Metanephros (tissue), 2 donors: ENCODE data around the gene PRSS21. TPM values are rescaled to one million over a fixed set of nuclear protein-coding genes. Genes with fewer than 3 reads are reported as not detected.

Experiments
- small RNA-seq: library from RNA; depleted of rRNA; stranded (forward); fragments of <200 nt; gene quantifications from one replicate; pipeline ENCODE3, GENCODE V24; 2014; ENCODE audit warnings: low replicate concordance
- total RNA-seq: library from RNA; depleted of rRNA; stranded (reverse); fragments of >200 nt; gene quantifications from one replicate; pipeline ENCODE4 v1.2.3, GENCODE V29; 2014

The PRSS21 gene, protein sequence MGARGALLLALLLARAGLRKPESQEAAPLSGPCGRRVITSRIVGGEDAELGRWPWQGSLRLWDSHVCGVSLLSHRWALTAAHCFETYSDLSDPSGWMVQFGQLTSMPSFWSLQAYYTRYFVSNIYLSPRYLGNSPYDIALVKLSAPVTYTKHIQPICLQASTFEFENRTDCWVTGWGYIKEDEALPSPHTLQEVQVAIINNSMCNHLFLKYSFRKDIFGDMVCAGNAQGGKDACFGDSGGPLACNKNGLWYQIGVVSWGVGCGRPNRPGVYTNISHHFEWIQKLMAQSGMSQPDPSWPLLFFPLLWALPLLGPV
- total RNA-seq, result not detected

GRCh38 chr16:2816751-2817339 lies at the start of gene PRSS21:
TSS of gene PRSS21 (plus strand) at chr16:2817237. CDS start at chr16:2817269, 32 bp downstream.

GRCh38 chr16:2777231-2777902 lies 39.7 kb upstream of the PRSS21 start, which contains the start of gene ELOB:
TSS of gene ELOB (minus strand) at chr16:2777280. CDS start at chr16:2777239, 41 bp downstream.

GRCh38 chr16:2787406-2787805 lies 29.6 kb upstream of the PRSS21 start, which contains the start of gene PRSS33:
TSS of gene PRSS33 (minus strand) at chr16:2787560. CDS start at chr16:2786547, 1,013 bp downstream.

GRCh38 chr16:2829501-2830354 lies 12.7 kb downstream of the PRSS21 start, which contains the start of gene ZG16B:
TSS of gene ZG16B (plus strand) at chr16:2830303. CDS start at chr16:2830442, 139 bp downstream.

DNA sequence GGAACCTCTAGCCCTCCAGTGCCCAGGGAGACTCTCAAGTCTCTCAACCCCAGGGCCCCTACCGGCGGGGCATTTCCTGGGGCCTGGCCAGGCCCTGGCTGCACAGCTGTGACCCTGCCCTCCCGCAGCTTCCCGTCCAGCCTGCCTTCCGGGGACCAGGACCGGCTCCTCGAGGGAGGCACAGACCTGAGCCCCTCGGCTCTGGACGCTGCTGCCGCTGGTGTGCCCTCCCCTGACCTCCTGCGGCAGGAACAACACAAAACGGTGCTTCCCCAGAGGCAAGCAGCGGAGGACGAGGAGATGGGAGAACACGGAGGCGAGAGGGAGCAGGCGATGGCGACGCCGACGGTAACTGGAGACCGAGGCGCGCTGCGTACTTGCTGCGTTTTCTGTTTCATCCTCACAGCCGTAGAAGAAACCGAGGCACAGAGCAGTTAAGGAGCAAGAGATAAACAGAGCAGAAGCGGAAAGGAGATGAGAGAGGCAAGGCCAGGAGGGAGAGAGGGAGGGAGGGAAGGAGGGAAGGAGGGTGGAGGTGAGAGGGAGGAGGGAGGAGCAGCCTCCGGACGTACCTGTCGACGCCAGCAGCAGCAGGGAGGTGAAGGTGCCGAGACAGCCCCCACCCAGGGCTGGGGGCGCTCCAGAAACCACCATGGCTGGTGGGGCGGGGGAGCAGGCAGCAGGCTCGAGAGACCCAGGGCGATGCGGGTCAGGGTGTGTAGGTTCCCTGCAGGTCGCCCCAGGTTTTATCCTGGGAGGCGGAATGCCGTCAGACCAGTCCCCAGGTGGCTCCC lies 40.6 kb downstream of the PRSS21 start, which contains the start of gene PRSS22:
TSS of gene PRSS22 (minus strand) at position 720 of the 794 bp plus-strand sequence. CDS start at position 654, 66 bp downstream.

Small RNA genes lying within 50 kb of the gene (small RNA-seq; reads per million reads assigned to genes)
- not detected for gene SNORA3C

Other genes with a start within 250 kb of the PRSS21 start
- gene KCTD5, start 134.7 kb upstream of the PRSS21 start, total RNA-seq, result 19.6 TPM
- 0.47 TPM for gene PRSS27, start 97.0 kb upstream of the PRSS21 start, total RNA-seq
- gene SRRM2, start 64.6 kb upstream of the PRSS21 start, total RNA-seq, result 260 TPM
- 166 TPM for gene ELOB, start 40.0 kb upstream of the PRSS21 start, total RNA-seq
- gene PRSS33, start 29.7 kb upstream of the PRSS21 start, total RNA-seq, result 1.2 TPM
- not detected for gene PRSS41, start 18.8 kb upstream of the PRSS21 start, total RNA-seq
- gene ZG16B, start 13.1 kb downstream of the PRSS21 start, total RNA-seq, result 0.70 TPM
- gene PRSS22, start 40.9 kb downstream of the PRSS21 start, total RNA-seq, result 4.1 TPM
- 44.1 TPM for gene FLYWCH2, start 66.0 kb downstream of the PRSS21 start, total RNA-seq
- 23.8 TPM for gene FLYWCH1, start 94.7 kb downstream of the PRSS21 start, total RNA-seq
- 2.9 TPM for gene KREMEN2, start 147.0 kb downstream of the PRSS21 start, total RNA-seq
- gene PAQR4, start 152.1 kb downstream of the PRSS21 start, total RNA-seq, result 5.2 TPM
- 8.6 TPM for gene PKMYT1, start 163.2 kb downstream of the PRSS21 start, total RNA-seq
- gene CLDN9, start 195.7 kb downstream of the PRSS21 start, total RNA-seq, result 2.5 TPM
- gene CLDN6, start 200.9 kb downstream of the PRSS21 start, total RNA-seq, result 7.6 TPM
- 25.6 TPM for gene TNFRSF12A, start 203.1 kb downstream of the PRSS21 start, total RNA-seq
- 25.4 TPM for gene HCFC1R1, start 206.7 kb downstream of the PRSS21 start, total RNA-seq
- 18.2 TPM for gene THOC6, start 206.8 kb downstream of the PRSS21 start, total RNA-seq
- gene BICDL2, start 219.7 kb downstream of the PRSS21 start, total RNA-seq, result 3.3 TPM
- gene MMP25, start 229.3 kb downstream of the PRSS21 start, total RNA-seq, result 4.4 TPM
- gene IL32, start 248.4 kb downstream of the PRSS21 start, total RNA-seq, result 44.8 TPM